Liver (tissue), 3 donors: ENCODE data around the gene TTC1.

ENCODE experiments used
- CTCF ChIP-seq: fragments of 150-350 bp; IDR thresholded peaks from 2 replicates; pipeline ENCODE4 v1.5.1; 2017; ENCODE audit warnings: improper control_type of control experiment, low read depth, low read length; ENCODE audit not compliant: missing input control
- JUND ChIP-seq, 2 donors: IDR thresholded peaks; 2 replicates each; pipeline ENCODE4 v1.6.1; 2016; ENCODE audit warnings: antibody characterized with exemption in 2 of 2
- RAD21 ChIP-seq, 2 donors: IDR thresholded peaks; 2 replicates each; pipeline ENCODE4 v1.6.1; 2016; ENCODE audit warnings: antibody characterized with exemption in 2 of 2, mild to moderate bottlenecking in 2 of 2
- REST ChIP-seq: IDR thresholded peaks from 2 replicates; pipeline ENCODE4 v1.6.1; 2016; ENCODE audit warnings: antibody characterized with exemption, mild to moderate bottlenecking
- YY1 ChIP-seq: IDR thresholded peaks from 2 replicates; pipeline ENCODE4 v1.6.1; 2016; ENCODE audit warnings: antibody characterized with exemption, mild to moderate bottlenecking
- donor health status: healthy.
- donor health status: healthy.

GRCh38 chr5:160001457-160001856 lies 7.5 kb upstream of the TTC1 start:
- TF ChIP-seq CTCF: no peak
- no peak for TF ChIP-seq REST
- TF ChIP-seq JUND (IDR thresholded peaks at IDR 0.05): no peak
- no peak for TF ChIP-seq RAD21 (IDR thresholded peaks at IDR 0.05)
- no peak for TF ChIP-seq YY1
